ENCODE results near the gene CHRNA10.

Gene CHRNA10

DNA sequence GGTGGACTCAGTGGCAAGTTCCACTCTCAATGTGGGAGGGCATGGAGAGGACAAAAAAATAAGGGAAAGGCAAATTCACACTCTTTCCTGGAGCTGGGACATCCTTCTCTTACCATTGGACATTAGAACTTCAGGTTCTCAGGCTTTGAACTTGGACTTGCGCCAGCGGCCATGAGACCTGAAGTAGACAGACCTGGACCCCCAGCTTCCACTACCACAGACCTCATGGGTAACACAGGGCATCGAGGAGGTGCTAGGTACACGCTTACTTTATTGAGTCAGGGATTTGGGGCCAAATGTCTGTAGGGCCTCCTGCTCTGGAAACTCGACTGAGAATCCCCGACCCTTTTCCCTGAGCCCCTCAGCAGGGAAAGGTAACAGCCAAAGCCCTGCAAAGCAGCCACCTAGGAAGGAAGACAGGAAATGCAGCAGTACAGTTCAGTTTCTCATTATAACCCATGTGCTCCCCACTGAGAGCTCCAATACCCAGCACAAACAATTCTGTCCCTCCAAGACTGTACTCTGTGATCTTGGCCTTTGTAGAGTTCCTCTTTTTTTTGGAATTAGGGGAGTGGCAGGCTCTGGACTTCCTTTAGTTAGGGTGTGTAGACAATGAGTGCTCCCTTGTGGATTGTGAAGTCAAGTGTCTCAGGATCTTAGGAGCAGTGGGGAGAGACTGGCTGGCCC is 5.7 kb downstream of the CHRNA10 start:
- Histone ChIP-seq H3K27ac (ENCODE audit: low read depth, low read length) (no peak overlapping the region), H3K36me3 (ENCODE audit: control insufficient read depth, low read length) (peaks cover 23% of the 10 kb centered on the region), H3K4me1 (ENCODE audit: control insufficient read depth, low read length) (no peaks in the 10 kb centered on the region), H3F3A (ENCODE audit: control insufficient read depth, insufficient read depth) (no peaks in the 10 kb centered on the region), H3K4me3 (ENCODE audit: low read length) (no peak overlapping the region), H3K4me2 (ENCODE audit: low read length) (no peak overlapping the region), H3K9me3 (ENCODE audit: control insufficient read depth, insufficient read depth, low read length) (no peaks in the 10 kb centered on the region), H3K9me2 (replicated peaks; ENCODE audit: control insufficient read depth, low read length) (no peaks in the 10 kb centered on the region), H3K79me2 (ENCODE audit: control insufficient read depth, low read length) (no peaks in the 10 kb centered on the region), H3K27me3 (ENCODE audit: control insufficient read depth, low read length) (no peaks in the 10 kb centered on the region), H4K20me1 (ENCODE audit: control insufficient read depth, insufficient read depth, low read depth, low read length) (no peaks in the 10 kb centered on the region)
- TF ChIP-seq, protein P1, sequence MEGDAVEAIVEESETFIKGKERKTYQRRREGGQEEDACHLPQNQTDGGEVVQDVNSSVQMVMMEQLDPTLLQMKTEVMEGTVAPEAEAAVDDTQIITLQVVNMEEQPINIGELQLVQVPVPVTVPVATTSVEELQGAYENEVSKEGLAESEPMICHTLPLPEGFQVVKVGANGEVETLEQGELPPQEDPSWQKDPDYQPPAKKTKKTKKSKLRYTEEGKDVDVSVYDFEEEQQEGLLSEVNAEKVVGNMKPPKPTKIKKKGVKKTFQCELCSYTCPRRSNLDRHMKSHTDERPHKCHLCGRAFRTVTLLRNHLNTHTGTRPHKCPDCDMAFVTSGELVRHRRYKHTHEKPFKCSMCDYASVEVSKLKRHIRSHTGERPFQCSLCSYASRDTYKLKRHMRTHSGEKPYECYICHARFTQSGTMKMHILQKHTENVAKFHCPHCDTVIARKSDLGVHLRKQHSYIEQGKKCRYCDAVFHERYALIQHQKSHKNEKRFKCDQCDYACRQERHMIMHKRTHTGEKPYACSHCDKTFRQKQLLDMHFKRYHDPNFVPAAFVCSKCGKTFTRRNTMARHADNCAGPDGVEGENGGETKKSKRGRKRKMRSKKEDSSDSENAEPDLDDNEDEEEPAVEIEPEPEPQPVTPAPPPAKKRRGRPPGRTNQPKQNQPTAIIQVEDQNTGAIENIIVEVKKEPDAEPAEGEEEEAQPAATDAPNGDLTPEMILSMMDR (IDR thresholded peaks at IDR 0.05; ENCODE audit: low read depth, low read length, poor library complexity, severe bottlenecking): no peak
- TF ChIP-seq EZH2phosphoT487 (IDR thresholded peaks at IDR 0.05; ENCODE audit: borderline replicate concordance, low read length): no peak

DNA sequence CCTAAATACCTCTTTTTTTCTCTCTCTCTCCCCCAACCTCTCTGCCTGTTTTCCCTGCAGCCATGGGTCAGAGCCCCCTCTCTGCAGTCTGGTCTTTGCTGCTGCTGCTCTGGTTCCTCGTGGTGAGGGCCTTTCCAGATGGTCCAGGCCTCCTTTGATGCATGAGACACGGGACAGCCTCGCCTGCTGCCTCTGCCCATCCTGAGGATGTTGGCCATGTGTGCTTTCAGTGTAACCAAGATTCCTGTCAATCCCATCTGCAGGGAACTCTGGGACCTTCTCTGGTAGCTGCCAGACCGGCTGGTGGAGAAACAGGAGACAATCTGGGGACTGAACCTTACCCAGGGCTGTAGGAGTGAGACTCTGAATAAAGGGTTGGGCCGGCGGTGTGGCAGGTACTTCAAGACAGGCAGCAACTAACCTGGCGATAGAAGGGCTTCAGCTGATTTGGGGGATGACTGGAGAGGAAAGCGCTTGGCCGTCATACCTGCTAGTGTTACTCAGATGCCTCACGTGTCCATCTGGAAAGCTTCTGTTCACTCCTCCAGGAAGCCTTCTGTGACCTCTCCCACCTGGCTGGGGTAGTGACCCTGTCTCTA is 7.1 kb downstream of the CHRNA10 start:
- Histone ChIP-seq H3K36me3 (ENCODE audit: control insufficient read depth, low read length) (peaks cover 18% of the 10 kb centered on the region), H4K20me1 (ENCODE audit: control insufficient read depth, insufficient read depth, low read depth, low read length) (no peaks in the 10 kb centered on the region), H3K79me2 (ENCODE audit: control insufficient read depth, low read length) (no peaks in the 10 kb centered on the region), H3K9me3 (ENCODE audit: control insufficient read depth, insufficient read depth, low read length) (no peaks in the 10 kb centered on the region), H3K4me2 (ENCODE audit: low read length) (no peak overlapping the region), H3K9me2 (replicated peaks; ENCODE audit: control insufficient read depth, low read length) (no peaks in the 10 kb centered on the region), H3F3A (ENCODE audit: control insufficient read depth, insufficient read depth) (no peaks in the 10 kb centered on the region), H3K27ac (ENCODE audit: low read depth, low read length) (no peak overlapping the region), H3K27me3 (ENCODE audit: control insufficient read depth, low read length) (no peaks in the 10 kb centered on the region), H3K4me3 (ENCODE audit: low read length) (no peak overlapping the region), H3K4me1 (ENCODE audit: control insufficient read depth, low read length) (no peaks in the 10 kb centered on the region)
- no peak for TF ChIP-seq EZH2phosphoT487 (IDR thresholded peaks at IDR 0.05; ENCODE audit: borderline replicate concordance, low read length)
- TF ChIP-seq, protein P1 (IDR thresholded peaks at IDR 0.05; ENCODE audit: low read depth, low read length, poor library complexity, severe bottlenecking): no peak

DNA sequence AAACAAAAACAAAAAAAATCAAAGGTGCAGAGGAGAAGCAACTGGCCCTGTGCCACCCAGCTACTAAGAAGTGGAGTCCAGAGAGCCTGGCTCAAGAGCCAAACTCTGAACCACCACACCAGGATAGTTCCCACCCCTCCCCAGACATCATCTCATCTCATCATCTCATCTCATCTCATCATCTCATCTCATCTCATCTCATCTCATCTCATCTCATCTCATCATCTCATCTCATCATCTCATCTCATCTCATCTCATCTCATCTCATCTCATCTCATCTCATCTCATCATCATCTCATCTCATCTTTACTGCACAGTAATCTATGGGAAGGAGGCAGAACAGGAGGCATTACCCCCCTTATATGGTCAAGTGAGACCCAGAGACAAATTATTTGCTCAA is 8.3 kb downstream of the CHRNA10 start:
- TF ChIP-seq EZH2phosphoT487 (IDR thresholded peaks at IDR 0.05; ENCODE audit: borderline replicate concordance, low read length): no peak
- TF ChIP-seq, protein P1 (IDR thresholded peaks at IDR 0.05; ENCODE audit: low read depth, low read length, poor library complexity, severe bottlenecking): no peak
- Histone ChIP-seq H3K27ac (ENCODE audit: low read depth, low read length) (no peak overlapping the region), H3K4me3 (ENCODE audit: low read length) (no peak overlapping the region), H3K9me2 (replicated peaks; ENCODE audit: control insufficient read depth, low read length) (no peaks in the 10 kb centered on the region), H3K27me3 (ENCODE audit: control insufficient read depth, low read length) (no peaks in the 10 kb centered on the region), H4K20me1 (ENCODE audit: control insufficient read depth, insufficient read depth, low read depth, low read length) (no peaks in the 10 kb centered on the region), H3K79me2 (ENCODE audit: control insufficient read depth, low read length) (no peaks in the 10 kb centered on the region), H3K9me3 (ENCODE audit: control insufficient read depth, insufficient read depth, low read length) (no peaks in the 10 kb centered on the region), H3K36me3 (ENCODE audit: control insufficient read depth, low read length) (peaks cover 18% of the 10 kb centered on the region), H3K4me1 (ENCODE audit: control insufficient read depth, low read length) (no peaks in the 10 kb centered on the region), H3F3A (ENCODE audit: control insufficient read depth, insufficient read depth) (no peaks in the 10 kb centered on the region), H3K4me2 (ENCODE audit: low read length) (no peak overlapping the region)
